H1 (cell line): ENCODE measurements around the gene COX14. TPM values are rescaled to one million over a fixed set of nuclear protein-coding genes. Genes with fewer than 3 reads are reported as not detected.

Experiments used
- CBX8 ChIP-seq: fragments of 300-800, 300-1000 bp; sonication (generic); IDR thresholded peaks from 2 replicates; pipeline ENCODE4 v1.7.1; 2016; ENCODE audit warnings: low read depth, low read length, borderline replicate concordance
- CHD1 ChIP-seq: IDR thresholded peaks from 2 replicates; pipeline ENCODE4 v1.6.1; 2012; ENCODE audit warnings: low read depth, low read length, improper control_type of control experiment
- MAFK ChIP-seq: IDR thresholded peaks from 2 replicates; pipeline ENCODE4 v1.6.1; 2012; ENCODE audit warnings: low read depth, mild to moderate bottlenecking, improper control_type of control experiment, low read length
- SUZ12 ChIP-seq: fragments of 200-600 bp; sonication (generic); IDR thresholded peaks from 2 replicates; pipeline ENCODE4 v1.6.1; 2012; ENCODE audit warnings: mild to moderate bottlenecking, inconsistent platforms, low read length, moderate library complexity, mixed read lengths
- polyA plus RNA-seq, 7 experiments: library from polyadenylated mRNA; depleted of rRNA in 3 of 7; stranded (reverse) in 5 of 7; unstranded in 2 of 7; fragments of >200 nt in 5 of 7; fragments of 200-250 nt in 2 of 7; gene quantifications; 1 replicate in 5 of 7; 2 replicates in 1 of 7; 4 replicates in 1 of 7; pipeline versions ENCODE4 v1.2.1 to v1.2.3, GENCODE V29; 2011 to 2013; ENCODE audit warnings: missing spikeins in 2 of 7, mixed read lengths in 2 of 7
- total RNA-seq: library from RNA; stranded (reverse); fragmentation: NEBNext Ultra II Directional; extraction: Animal tissue kit (Norgen Biotek cat#: 25700); gene quantifications from 2 replicates; pipeline ENCODE4 v1.2.1, GENCODE V29; 2021
- TF ChIP-seq, protein P1 (sequence below): IDR thresholded peaks from 2 replicates; pipeline ENCODE4 v1.6.1; 2011; ENCODE audit warnings: low read length, improper control_type of control experiment

The COX14 gene
- total and polyA plus RNA-seq, 2 of the 8 experiments (the other 6 are each of a cell fraction or from before 2014, with no cell fraction given), result 40.1 to 102 TPM

GRCh38 chr12:50117057-50117622 is 5.1 kb downstream of the COX14 start (continued):
- TF ChIP-seq, protein P1, sequence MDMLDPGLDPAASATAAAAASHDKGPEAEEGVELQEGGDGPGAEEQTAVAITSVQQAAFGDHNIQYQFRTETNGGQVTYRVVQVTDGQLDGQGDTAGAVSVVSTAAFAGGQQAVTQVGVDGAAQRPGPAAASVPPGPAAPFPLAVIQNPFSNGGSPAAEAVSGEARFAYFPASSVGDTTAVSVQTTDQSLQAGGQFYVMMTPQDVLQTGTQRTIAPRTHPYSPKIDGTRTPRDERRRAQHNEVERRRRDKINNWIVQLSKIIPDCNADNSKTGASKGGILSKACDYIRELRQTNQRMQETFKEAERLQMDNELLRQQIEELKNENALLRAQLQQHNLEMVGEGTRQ, result no peak
- TF ChIP-seq SUZ12, result no peak
- no peak for TF ChIP-seq CBX8
- no peak for TF ChIP-seq MAFK
- no peak for TF ChIP-seq CHD1
